Caki2 (cell line): Measurements from ENCODE around the gene MGMT. TPM values are rescaled to one million over a fixed set of nuclear protein-coding genes. Genes with fewer than 3 reads are reported as not detected.

ENCODE experiments used
- DNase-seq: peaks from one replicate; pipeline ENCODE4 v3.0.0-alpha.2; 2015; ENCODE audit warnings: low read depth
- in situ Hi-C: cut with HindIII; loops from 2 replicates; pipeline ENCODE4 v1.10.0; 2016; ENCODE audit warnings: low sequenced_read_pairs, low pct_unique_long_range_greater_than_20kb, mixed read lengths
- total RNA-seq: library from RNA; depleted of rRNA; stranded (reverse); fragments of >200 nt; shearing (Covaris generic); gene quantifications from 2 replicates; pipeline ENCODE4 v1.2.3, GENCODE V29; 2014; ENCODE audit warnings: low replicate concordance

Gene MGMT
- total RNA-seq, 1 experiment from 2014 or later: 101 TPM

GRCh38 chr10:129509835-129510234 is 42.8 kb downstream of the MGMT start:
- in situ Hi-C loops: no loop called here
- no peak for DNase-seq

GRCh38 chr10:129511086-129511485 is 44.0 kb downstream of the MGMT start:
- in situ Hi-C loops: no loop called here
- no peak for DNase-seq

GRCh38 chr10:129511758-129512157 is 44.7 kb downstream of the MGMT start:
- in situ Hi-C loops: no loop called here
- no peak for DNase-seq

- DNase-seq: no peak
- in situ Hi-C loops: no loop called here
Measured at GRCh38 chr10:129513312-129513711, 46.3 kb downstream of the MGMT start.

- no peak for DNase-seq
- in situ Hi-C loops: no loop called here
Measured at GRCh38 chr10:129514568-129515451, 47.8 kb downstream of the MGMT start.

- in situ Hi-C loops: no loop called here
- no peak for DNase-seq
Measured at GRCh38 chr10:129516846-129517679, 50.0 kb downstream of the MGMT start.

GRCh38 chr10:129517680-129518057 is 50.6 kb downstream of the MGMT start:
- in situ Hi-C loops: no loop called here

GRCh38 chr10:129518793-129519192 is 51.8 kb downstream of the MGMT start:
- in situ Hi-C loops: no loop called here
- DNase-seq: no peak

More at GRCh38 chr10:129517680-129518057, 50.6 kb downstream of the MGMT start:
- no peak for DNase-seq

- in situ Hi-C loops: no loop called here
- no peak for DNase-seq
Measured at GRCh38 chr10:129520440-129521080, 53.5 kb downstream of the MGMT start.

GRCh38 chr10:129521161-129522025 is 54.4 kb downstream of the MGMT start:
- DNase-seq: no peak
- in situ Hi-C loops: no loop called here

GRCh38 chr10:129522041-129522585 is 55.1 kb downstream of the MGMT start:
- no peak for DNase-seq

GRCh38 chr10:129523031-129523722 is 56.1 kb downstream of the MGMT start:
- no peak for DNase-seq
- in situ Hi-C loops: no loop called here

More at GRCh38 chr10:129522041-129522585, 55.1 kb downstream of the MGMT start:
- in situ Hi-C loops: no loop called here

- no peak for DNase-seq
- in situ Hi-C loops: no loop called here
Measured at GRCh38 chr10:129523723-129524316, 56.8 kb downstream of the MGMT start.

- no peak for DNase-seq
- in situ Hi-C loops: no loop called here
Measured at GRCh38 chr10:129524936-129525335, 57.9 kb downstream of the MGMT start.

- no peak for DNase-seq
- in situ Hi-C loops: no loop called here
Measured at GRCh38 chr10:129525401-129525801, 58.4 kb downstream of the MGMT start.

- in situ Hi-C loops: no loop called here
Measured at GRCh38 chr10:129526943-129527342, 59.9 kb downstream of the MGMT start.

More at GRCh38 chr10:129526943-129527342, 59.9 kb downstream of the MGMT start:
- no peak for DNase-seq
